Kidney (tissue), 14 donors: ENCODE measurements around the gene NOL4L. TPM values are rescaled to one million over a fixed set of nuclear protein-coding genes. Genes with fewer than 3 reads are reported as not detected.

Source experiments
- DNase-seq, 5 donors: peaks; one replicate each; pipeline ENCODE4 v3.0.0-alpha.2; 2013 to 2020
- FAIRE-seq: peaks from 2 replicates; lab custom pipeline; 2012; peaks lifted over from hg19 to GRCh38; lab: Jason Lieb, UNC
- H3K27ac ChIP-seq, 2 donors: one replicate each; pipeline ENCODE4 v1.7.0; 2013; ENCODE audit warnings: low read depth in 2 of 2, low read length in 2 of 2, inconsistent platforms in 1 of 2
- H3K27me3 ChIP-seq: one replicate; pipeline ENCODE4 v1.7.1; 2013; ENCODE audit warnings: low read length, inconsistent platforms; ENCODE audit not compliant: control insufficient read depth, insufficient read depth
- H3K36me3 ChIP-seq, 3 donors: one replicate each; pipeline versions ENCODE4 v1.7.0 to v1.7.1; 2013; ENCODE audit warnings: low read length in 3 of 3, control low read depth in 1 of 3, inconsistent platforms in 1 of 3; ENCODE audit not compliant: insufficient read depth in 3 of 3, control insufficient read depth in 2 of 3
- H3K4me1 ChIP-seq, 3 donors: one replicate each; pipeline versions ENCODE4 v1.7.0 to v1.7.1; 2013; ENCODE audit warnings: low read length in 3 of 3, inconsistent platforms in 1 of 3, low read depth in 1 of 3; ENCODE audit not compliant: control insufficient read depth in 2 of 3, insufficient read depth in 2 of 3
- H3K4me3 ChIP-seq, 3 donors: one replicate each; pipeline versions ENCODE4 v1.7.0 to v1.8.1; 2013; ENCODE audit warnings: low read length in 3 of 3, control low read depth in 1 of 3, inconsistent platforms in 1 of 3
- H3K9ac ChIP-seq, 3 donors: one replicate each; pipeline versions ENCODE4 v1.7.0 to v1.7.1; 2013; ENCODE audit warnings: low read length in 3 of 3, control low read depth in 1 of 3, inconsistent platforms in 1 of 3
- H3K9me3 ChIP-seq, 3 donors: one replicate each; pipeline versions ENCODE4 v1.7.0 to v1.7.1; 2013; ENCODE audit warnings: low read length in 3 of 3, control low read depth in 1 of 3, inconsistent platforms in 1 of 3; ENCODE audit not compliant: control insufficient read depth in 2 of 3, insufficient read depth in 1 of 3
- CTCF ChIP-seq: IDR thresholded peaks from 3 replicates; pipeline ENCODE4 v1.5.1; 2012; ENCODE audit warnings: mild to moderate bottlenecking, moderate library complexity, borderline replicate concordance; ENCODE audit not compliant: insufficient read depth; ENCODE audit errors: extremely low read depth
- intact Hi-C: fragments of 100-400 bp; cut with DNase I; formaldehyde crosslinking; loops from one replicate; pipeline ENCODE4 v1.11.1; 2022
- polyA plus RNA-seq: library from polyadenylated mRNA; stranded (reverse); fragments of 350-450 nt; fragmentation: Illumina TruSeq; extraction: RNeasy Lipid Tissue Mini Kit (QIAGEN cat#74804); gene quantifications from one replicate; pipeline ENCODE4 v1.2.3, GENCODE V29; 2014; ENCODE audit warnings: low read depth, low replicate concordance; ENCODE audit not compliant: insufficient read depth
- total RNA-seq: library from RNA; stranded (reverse); fragmentation: NEBNext Ultra II Directional; extraction: Animal tissue kit (Norgen Biotek cat#: 25700); gene quantifications from one replicate; pipeline ENCODE4 v1.2.1, GENCODE V29; 2021
- donor health status: control.
- donor health status: control.
- donor health status: control.
- donor health status: control.
- donor health status: control.
- donor health status: DM: yes; HTN: yes; CAD: no.
- donor health status: Normal renal cell carcinoma (clear cell type).

NOL4L gene
- total and polyA plus RNA-seq, 2 donors from 2014 or later: 14.1 to 19.4 TPM

DNA sequence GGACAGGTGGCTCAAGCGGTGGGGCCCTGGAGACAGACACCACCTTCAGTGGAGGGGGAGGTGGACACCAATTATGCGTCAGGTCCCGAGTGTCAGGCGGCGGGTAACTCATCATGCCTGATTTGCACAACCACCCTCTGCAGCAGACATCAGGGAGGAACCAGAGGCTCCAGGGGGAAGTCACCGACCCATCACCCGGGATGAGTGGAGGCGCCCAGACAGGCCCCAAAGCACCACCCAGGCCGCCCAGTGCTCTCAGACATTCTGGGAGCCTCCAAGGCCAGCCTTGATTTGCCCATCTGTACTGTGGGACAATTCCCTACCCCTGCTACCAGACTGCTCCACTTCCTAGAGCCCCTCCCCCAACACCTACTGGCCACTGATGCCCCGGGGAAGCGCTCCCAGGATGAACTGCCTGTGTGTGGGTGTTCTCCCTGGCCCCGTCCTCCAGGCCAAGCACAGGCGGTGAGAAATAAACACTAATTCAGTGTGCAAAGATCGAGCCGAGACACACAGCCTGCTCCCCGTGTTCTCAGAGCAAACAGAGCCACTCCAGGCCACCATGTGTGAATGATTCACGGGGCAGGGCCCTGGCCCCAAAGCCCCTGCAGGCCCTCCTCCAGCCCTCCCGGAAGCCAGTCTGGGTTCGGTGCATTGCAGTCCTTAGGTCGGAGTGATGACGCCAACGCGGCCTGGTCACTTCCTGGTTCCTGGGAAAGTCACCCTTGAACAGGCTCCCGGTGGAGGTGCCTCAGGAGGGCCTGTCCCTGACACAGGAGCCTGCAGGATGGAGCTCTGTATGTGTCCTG is 119.8 kb downstream of the NOL4L start:
- H3K9me3 ChIP-seq: no peaks in the 10 kb centered on the region
- no peak overlapping the region for H3K4me3 ChIP-seq
- FAIRE-seq: no peak
- peaks cover 0 to 2% (median 0%) of the 10 kb centered on the region in 3 donors for H3K36me3 ChIP-seq
- TF ChIP-seq CTCF: no peak
- peaks cover 0 to 50% (median 30%) of the 10 kb centered on the region in 3 donors for H3K4me1 ChIP-seq
- no peaks in the 10 kb centered on the region for H3K27me3 ChIP-seq
- H3K27ac ChIP-seq: peak overlapping the region; percentile 78 to 85
- peak; percentile 77 to 96 (median 85) for DNase-seq
- peak overlapping the region in 1 of 3 donors; percentile 49 for H3K9ac ChIP-seq
- intact Hi-C loops: no loop called here

DNA sequence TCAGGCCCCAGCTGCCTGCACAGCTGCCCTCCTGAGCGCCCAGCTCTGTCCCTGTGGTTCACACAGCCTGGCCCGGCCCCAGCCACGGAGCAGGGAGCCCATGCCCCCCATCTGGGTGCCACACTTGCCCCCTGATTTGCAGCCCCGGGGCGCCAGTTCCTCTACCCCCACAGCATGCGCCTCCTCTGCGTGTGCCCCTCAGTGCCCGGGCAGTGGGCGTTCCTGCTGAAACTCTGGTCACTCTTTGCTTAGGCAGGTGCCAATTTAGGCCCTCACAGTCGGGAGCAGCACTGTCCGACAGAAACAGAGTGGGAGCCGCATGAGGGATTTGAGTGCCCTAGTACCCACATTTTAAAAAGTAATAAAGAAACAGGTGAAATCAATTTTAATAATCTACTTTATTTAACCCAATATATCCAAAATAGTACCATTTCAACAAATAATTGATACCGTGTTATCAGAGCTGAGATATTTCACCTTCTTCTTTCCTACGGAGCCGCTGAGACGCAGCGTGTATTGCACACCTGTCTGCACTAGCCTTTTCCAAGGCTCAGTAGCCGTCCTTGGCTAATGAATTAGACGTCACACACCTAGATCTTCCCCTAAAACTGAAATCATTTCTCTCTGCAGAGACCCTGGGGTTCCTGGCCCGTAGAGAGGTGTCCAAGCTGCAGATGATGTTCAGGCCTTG is 120.6 kb downstream of the NOL4L start:
- FAIRE-seq (no peak), DNase-seq (no peak)
- Histone ChIP-seq H3K4me3 (no peak overlapping the region), H3K4me1 (peaks cover 0 to 44% (median 30%) of the 10 kb centered on the region in 3 donors), H3K27ac (peak overlapping the region; percentile 78 to 85), H3K27me3 (no peaks in the 10 kb centered on the region), H3K9ac (peak overlapping the region in 1 of 3 donors; percentile 19), H3K9me3 (no peaks in the 10 kb centered on the region), H3K36me3 (peaks cover 0 to 2% (median 0%) of the 10 kb centered on the region in 3 donors)
- intact Hi-C loops: no loop called here
- TF ChIP-seq CTCF: no peak

GRCh38 chr20:32463642-32464400 is 121.3 kb downstream of the NOL4L start:
- TF ChIP-seq CTCF: no peak
- DNase-seq (peak; percentile 78 to 88 (median 84)), FAIRE-seq (no peak)
- Histone ChIP-seq H3K27me3 (no peaks in the 10 kb centered on the region), H3K4me3 (no peak overlapping the region), H3K27ac (peak overlapping the region; percentile 62 to 78), H3K9ac (peak overlapping the region in 1 of 3 donors; percentile 40), H3K4me1 (peaks cover 0 to 44% (median 30%) of the 10 kb centered on the region in 3 donors), H3K9me3 (no peaks in the 10 kb centered on the region), H3K36me3 (peaks cover 0 to 2% (median 0%) of the 10 kb centered on the region in 3 donors)
- intact Hi-C loops: no loop called here
